Spleen (tissue), 7 donors: ENCODE data around the gene CXXC5.
"Not testable (repeated sequence)": the region's sequence is repeated elsewhere in the genome, so short reads cannot be mapped to it uniquely, and the experiment has no call there.

Experiments used
- CTCF ChIP-seq, 11 experiments: fragments of 200-600 bp in 7 of 11; fragments of 450-650 bp in 4 of 11; sonication (generic) in 4 of 11; IDR thresholded peaks in 8 of 11; conservative IDR thresholded peaks in 3 of 11; 1 replicate in 7 of 11; 2 replicates in 4 of 11; pipeline versions ENCODE4 v1.4.0 to v1.8.0; 2016 to 2021; ENCODE audit warnings: antibody characterized with exemption in 11 of 11, inconsistent platforms in 4 of 11, mild to moderate bottlenecking in 1 of 11
- POLR2A ChIP-seq, 3 donors: fragments of 450-650 bp; IDR thresholded peaks; one replicate each; pipeline ENCODE4 v1.5.1; 2017; ENCODE audit warnings: antibody characterized with exemption in 3 of 3, mild to moderate bottlenecking in 1 of 3
- POLR2AphosphoS5 ChIP-seq, 3 donors: sonication (generic); formaldehyde crosslinking; IDR thresholded peaks; one replicate each; pipeline ENCODE4 v1.5.1; 2017; ENCODE audit warnings: antibody characterized with exemption in 3 of 3
- donor health status: DM: no; HTN: no; CAD: no; lungs with moderate emphysema.
- donor health status: DM: no; HTN: no; CAD: no.
- donor health status: DM: no; HTN: no; CAD: no.

- TF ChIP-seq CTCF (IDR thresholded peaks at IDR 0.05 in 8 of 11, conservative IDR thresholded peaks at IDR 0.05 in 3 of 11); POLR2A (IDR thresholded peaks at IDR 0.05); POLR2AphosphoS5 (IDR thresholded peaks at IDR 0.05): not testable (repeated sequence)
These were observed 49.6 kb upstream of the CXXC5 start for GRCh38 chr5:139598601-139598965.
